HG03469 (cell line): ENCODE data around the gene NR2C1.
A peak's percentile ranks its signal among the peaks of the same experiment; 100 is the strongest.
"Not testable (repeated sequence)": the region's sequence is repeated elsewhere in the genome, so short reads cannot be mapped to it uniquely, and the experiment has no call there.

Experiments used
- ATAC-seq: cut with Tn5 transposase; IDR thresholded peaks from one replicate; pipeline ENCODE4 v1.9.1; 2021; ENCODE audit warnings: mild to moderate bottlenecking, moderate library complexity, moderate number of reproducible peaks; ENCODE audit not compliant: unreplicated experiment

NR2C1 gene

GRCh38 chr12:95072900-95073697 is at the start of gene NR2C1:
Gene NR2C1, minus strand, starts transcription at chr12:95073618. Its CDS starts 6,234 bp downstream, at chr12:95067384.
- ATAC-seq = peak; percentile 73

DNA sequence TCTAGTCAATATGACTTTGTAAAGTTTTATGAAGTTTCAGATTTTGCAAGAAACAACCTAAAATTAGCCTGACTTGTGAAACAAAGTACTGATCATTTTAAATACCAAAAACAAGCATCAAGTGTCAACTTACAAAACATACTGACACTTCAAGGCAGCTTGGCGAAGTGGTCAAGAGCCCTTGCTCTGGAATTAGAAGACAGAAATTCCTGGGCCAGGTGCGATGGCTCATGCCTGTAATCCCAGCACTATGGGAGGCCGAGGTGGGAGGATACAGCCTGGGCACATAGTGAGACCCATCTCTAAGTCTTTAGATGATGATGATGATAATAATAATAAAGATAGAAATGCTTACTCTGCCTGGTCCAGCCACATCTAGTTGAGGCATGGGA is 45.4 kb upstream of the NR2C1 start:
- ATAC-seq = no peak

DNA sequence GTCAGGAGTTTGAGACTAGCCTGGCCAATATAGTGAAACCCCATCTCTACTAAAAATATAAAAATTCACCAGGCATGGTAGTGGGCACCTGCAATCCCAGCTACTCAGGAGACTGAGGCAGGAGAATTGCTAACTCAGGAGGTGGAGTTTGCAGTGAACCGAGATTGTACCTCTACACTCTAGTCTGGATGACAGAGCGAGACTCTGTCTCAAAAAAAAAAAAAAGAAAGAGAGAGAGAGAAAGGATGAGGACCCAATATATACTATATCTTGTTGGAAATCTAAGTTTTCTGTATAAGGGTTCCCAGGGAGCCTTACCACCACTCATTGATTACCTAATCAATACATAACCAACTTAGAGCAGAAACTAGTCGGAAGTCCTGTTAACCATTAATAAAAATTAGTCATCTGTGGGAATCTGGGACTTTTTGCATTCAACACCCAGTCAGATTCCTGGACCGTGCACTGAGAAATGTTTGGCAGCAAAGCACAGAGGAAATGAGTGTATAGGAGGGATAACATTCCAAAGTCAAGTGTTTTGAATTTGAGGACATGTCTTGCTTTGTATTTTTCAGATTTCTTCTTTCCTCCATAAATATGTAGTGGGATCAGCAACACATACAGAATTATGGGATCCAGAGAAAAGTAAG is 44.8 kb upstream of the NR2C1 start:
- no peak for ATAC-seq

- ATAC-seq = no peak
Observed at GRCh38 chr12:95117178-95117599, 43.8 kb upstream of the NR2C1 start.

- ATAC-seq = no peak
Observed at GRCh38 chr12:95116773-95117172, 43.4 kb upstream of the NR2C1 start.

- no peak for ATAC-seq
Observed at GRCh38 chr12:95116341-95116740, 42.9 kb upstream of the NR2C1 start.

DNA sequence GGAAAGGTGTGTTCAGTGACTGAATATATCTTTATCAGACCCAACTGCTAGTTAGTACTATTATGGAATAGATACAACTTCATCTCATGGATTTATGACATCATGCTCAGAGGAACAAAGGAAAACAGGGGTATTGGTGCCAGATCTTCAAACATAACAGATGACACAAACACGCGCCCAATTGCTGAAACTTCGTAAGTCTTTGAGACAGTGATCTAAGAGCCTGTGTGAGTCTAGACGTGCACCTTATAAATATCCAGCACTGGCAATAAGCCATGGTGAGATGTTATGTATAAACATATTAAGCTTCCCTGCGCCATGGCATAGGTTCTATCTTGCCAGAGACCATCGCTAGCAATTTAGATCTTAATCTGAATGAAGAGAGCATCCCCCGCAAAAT is 42.2 kb upstream of the NR2C1 start:
- no peak for ATAC-seq

DNA sequence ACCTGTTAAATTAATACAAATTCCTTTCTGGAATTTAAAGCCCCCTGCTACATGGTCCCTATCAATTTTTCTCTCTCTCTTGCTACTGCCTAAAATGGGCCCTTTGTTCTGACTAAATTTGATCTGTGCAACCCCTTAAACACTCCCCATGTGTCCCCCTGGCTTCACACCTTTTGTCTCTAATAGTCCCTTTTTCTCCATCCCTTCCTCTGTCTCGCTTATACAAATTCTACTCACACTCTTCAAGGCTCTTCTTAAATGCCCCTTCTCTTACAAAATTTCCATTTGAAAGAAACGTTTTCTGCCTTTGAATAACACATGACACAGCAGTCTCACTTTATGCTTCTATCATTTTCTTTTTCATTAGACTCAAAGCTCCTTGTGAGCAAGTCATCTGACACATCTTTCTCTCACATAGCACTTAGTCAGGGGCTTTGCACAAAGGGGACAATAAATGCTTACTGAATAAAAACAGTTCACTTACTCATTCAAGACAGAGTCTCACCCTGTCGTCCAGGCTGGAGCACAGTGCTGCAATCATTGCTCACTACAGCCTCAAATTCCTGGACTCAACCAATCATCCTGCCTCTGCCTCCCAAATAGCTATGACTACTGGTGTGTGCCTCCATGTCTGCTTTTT is 41.5 kb upstream of the NR2C1 start:
- ATAC-seq = no peak

DNA sequence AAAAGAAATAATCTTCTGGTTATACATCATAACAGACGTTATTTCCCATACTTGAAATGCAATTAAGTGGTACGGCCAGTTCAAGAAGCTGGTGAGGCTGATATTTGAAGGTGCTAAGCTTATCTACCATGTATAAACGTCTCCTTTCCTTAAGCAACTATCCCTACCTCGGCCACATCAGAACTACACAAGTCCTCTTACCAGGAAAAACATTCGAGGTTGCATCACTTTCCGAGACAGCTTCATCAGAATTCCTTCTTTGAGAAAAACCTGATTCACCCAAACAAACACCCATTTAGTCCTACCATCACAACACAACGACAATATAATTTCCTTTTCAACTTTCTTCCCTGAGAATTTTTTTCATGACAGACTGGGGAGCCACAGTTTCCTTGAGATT is 33.9 kb upstream of the NR2C1 start:
- ATAC-seq = no peak

- ATAC-seq = no peak
Observed at GRCh38 chr12:95105540-95105939, 32.1 kb upstream of the NR2C1 start.

GRCh38 chr12:95104919-95105452 is 31.6 kb upstream of the NR2C1 start:
- ATAC-seq = no peak

DNA sequence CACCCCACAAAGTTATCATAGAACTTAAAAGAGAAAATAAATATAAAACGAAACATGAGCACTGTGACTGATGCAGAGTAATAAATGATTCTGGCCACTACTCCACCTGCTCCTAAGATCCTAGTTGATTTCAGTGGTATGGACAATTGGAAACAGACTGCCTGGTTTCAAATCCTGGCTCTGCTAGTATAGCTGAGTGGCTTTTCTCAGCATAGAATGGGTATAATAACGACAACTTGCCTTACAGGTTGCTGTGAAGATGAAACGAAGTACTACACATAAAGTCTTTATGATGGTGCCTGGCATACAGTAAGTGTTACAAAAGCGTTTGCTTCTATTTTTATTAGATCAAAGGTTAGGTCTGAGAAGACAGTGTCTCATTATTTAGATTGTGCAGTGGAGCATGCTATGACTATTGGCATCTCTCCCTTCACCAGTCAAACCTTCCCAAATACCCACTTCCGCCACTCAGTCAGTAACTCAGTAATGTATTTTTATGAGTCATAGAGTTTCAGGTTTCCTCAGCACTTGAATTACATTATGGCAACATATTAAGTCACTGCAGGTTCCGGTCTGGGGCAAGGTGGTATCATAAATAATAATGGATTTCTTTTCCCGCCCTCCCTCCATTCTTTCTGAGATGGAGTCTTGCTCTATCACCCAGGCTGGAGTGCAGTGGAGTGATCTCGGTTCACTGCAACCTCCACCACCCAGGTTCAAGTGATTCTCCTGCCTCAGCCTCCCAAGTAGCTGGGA is 29.7 kb upstream of the NR2C1 start:
- ATAC-seq = peak; percentile 97

- not testable (repeated sequence) for ATAC-seq
Observed at GRCh38 chr12:95101957-95102356, 28.5 kb upstream of the NR2C1 start.

DNA sequence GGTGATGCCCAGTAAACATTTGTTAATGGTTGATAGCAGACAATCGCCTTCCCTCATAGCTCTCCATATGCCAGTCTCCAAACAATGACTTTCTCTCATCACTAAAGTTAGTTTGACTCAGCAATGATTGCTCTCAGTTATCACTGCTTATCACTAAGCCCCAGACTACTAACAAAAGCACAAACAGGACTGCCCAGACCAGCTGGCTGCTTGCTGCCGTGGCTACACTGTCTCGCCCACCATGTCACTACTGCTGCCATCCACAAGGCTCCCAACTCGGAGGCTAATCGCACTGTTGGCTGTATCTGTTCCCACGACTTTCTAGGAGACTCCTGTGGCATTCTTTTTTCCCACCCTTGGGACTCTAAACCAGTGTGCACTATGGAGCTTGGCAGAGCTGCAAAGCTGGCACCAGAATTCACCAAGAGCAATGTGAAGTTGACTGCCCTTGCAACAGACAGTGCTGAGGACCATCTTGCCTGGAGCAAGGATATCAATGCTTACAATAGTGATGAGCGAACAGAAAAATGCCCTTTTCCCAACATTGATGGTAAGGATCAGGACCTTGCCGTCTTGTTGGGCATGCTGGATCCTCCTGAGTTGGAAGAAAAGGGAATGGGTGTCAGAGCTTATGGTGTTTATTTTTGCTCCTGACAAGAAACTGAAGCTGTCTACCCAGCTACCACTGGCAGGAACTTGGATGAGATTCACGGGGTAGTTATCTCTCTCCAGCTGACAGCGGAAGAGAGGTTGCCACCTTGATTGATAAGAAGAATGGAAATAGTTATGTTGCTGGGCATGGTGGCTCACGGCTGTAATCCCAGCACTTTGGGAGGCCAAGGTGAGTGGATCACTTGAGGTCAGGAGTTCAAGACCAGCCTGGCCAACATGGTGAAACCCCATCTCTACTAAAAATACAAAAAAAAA is 27.1 kb upstream of the NR2C1 start:
- ATAC-seq = no peak

DNA sequence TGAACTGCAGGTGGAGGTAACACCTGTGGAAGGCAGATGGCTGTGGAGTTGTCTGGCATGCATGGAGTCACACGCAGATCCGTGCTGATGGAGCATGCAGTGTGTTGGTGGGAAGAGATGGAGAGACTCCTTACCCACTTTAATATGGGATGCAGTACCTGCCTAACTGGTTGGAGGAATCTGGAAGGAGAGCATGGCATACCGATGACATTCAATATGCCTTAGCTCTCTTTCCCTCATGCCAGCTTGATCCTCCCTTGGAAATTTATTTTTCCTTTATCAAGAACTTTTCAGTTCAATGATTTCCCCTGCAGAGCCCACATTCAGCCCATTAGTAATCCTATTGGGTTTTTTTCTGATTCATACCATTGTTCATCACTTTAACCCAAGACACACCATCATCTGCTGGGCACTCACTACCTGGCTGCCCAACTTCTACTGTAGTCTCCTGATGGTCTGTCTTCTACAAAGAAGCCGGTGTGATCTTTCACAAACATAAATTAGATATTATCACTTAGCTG is 25.9 kb upstream of the NR2C1 start:
- no peak for ATAC-seq

- ATAC-seq = no peak
Observed at GRCh38 chr12:95096852-95097251, 23.4 kb upstream of the NR2C1 start.

DNA sequence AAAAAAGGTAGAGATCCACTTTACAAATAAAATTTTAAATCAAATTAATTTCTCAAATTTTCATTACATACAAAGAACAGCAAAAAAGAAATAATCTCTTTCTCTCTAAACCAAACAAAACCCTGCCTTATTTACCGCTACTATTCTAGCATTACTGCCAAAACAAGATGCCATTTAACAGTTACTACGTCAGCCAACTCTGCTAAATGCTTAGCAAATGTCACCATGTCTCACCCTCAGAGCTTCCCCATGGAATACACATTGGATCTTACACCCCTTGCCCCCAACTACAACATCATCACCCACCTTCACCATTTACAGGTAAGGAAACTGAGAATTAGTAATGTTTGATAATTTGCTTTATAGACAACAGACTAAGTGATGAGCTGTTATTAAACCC is 23.0 kb upstream of the NR2C1 start:
- no peak for ATAC-seq

GRCh38 chr12:95095866-95096265 is 22.4 kb upstream of the NR2C1 start:
- not testable (repeated sequence) for ATAC-seq

DNA sequence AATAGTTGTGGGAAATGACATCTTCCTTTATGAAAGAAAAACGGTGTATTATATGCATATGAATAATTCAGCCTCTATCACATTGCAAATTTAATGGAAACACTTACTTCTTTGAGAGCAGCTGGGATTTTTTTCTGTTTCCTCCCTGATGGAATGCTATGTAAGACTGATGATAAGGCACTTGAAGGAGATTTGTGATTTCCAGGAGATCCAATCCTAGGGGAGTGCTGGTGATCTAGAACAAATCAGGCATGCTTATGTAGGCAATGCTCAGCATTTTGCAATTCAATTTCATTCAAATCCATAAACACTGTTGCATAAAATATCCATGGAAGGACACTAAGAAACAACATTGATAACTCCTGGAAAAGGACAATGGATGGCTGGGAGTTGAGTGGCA is 16.0 kb upstream of the NR2C1 start:
- no peak for ATAC-seq

GRCh38 chr12:95088379-95088778 is 15.0 kb upstream of the NR2C1 start:
- no peak for ATAC-seq
